Panc1 (cell line): ENCODE results near the gene AKT1. TPM values are rescaled to one million over a fixed set of nuclear protein-coding genes. Genes with fewer than 3 reads are reported as not detected.

Experiments used
- ATAC-seq: fragments of 200-7000 bp; cut with Tn5 transposase; 2 replicates; pipeline ENCODE4 v1.9.1; 2020; ENCODE audit warnings: mild to moderate bottlenecking, moderate library complexity
- BruUV-seq: library from RNA; stranded (reverse); fragments of 400-500 nt; replicated peaks from 2 replicates; lab custom pipeline; 2021; lab: Mats Ljungman, UMichigan
- CTCF ChIA-PET: fragments of 300-600 bp; sonication (Branson Sonifier 250); formaldehyde crosslinking; loops from one replicate; lab custom pipeline; 2022; ENCODE audit warnings: antibody characterized with exemption; lab: Charles Lee
- POLR2A ChIA-PET: fragments of 300-600 bp; sonication (Branson Sonifier 250); formaldehyde crosslinking; loops from one replicate; lab custom pipeline; 2022; ENCODE audit warnings: antibody characterized with exemption; lab: Charles Lee
- DNase-seq: peaks from one replicate; pipeline ENCODE4 v3.0.0-alpha.2; 2010; ENCODE audit warnings: low read depth, low spot score
- H3K27ac ChIP-seq: 2 replicates; pipeline ENCODE4 v1.5.1; 2011; ENCODE audit warnings: mild to moderate bottlenecking, low read length, inconsistent platforms
- H3K27me3 ChIP-seq: fragments of 200-500 bp; sonication (Bioruptor generic); 2 replicates; pipeline ENCODE4 v1.6.0; 2014; ENCODE audit warnings: low read length, inconsistent platforms; ENCODE audit not compliant: control insufficient read depth, insufficient read depth
- H3K36me3 ChIP-seq: fragments of 200-500 bp; sonication (Bioruptor generic); 2 replicates; pipeline ENCODE4 v1.5.1; 2014; ENCODE audit warnings: inconsistent platforms, mild to moderate bottlenecking, low read length, moderate library complexity; ENCODE audit not compliant: control insufficient read depth, insufficient read depth
- H3K4me1 ChIP-seq: 2 replicates; pipeline ENCODE4 v1.5.1; 2011; ENCODE audit warnings: inconsistent platforms, mild to moderate bottlenecking, low read length, moderate library complexity; ENCODE audit not compliant: control insufficient read depth, insufficient read depth
- H3K4me3 ChIP-seq, 2 experiments: 2 replicates each; pipeline ENCODE4 v1.5.1; 2011 to 2012; ENCODE audit warnings: low read depth in 2 of 2, low read length in 2 of 2, mild to moderate bottlenecking in 2 of 2, inconsistent platforms in 1 of 2, moderate library complexity in 1 of 2
- H3K9me3 ChIP-seq: fragments of 200-500 bp; sonication (Bioruptor generic); 2 replicates; pipeline ENCODE4 v1.5.1; 2014; ENCODE audit warnings: low read depth, mild to moderate bottlenecking, inconsistent platforms, low read length, moderate library complexity; ENCODE audit not compliant: control insufficient read depth, insufficient read depth
- CTCF ChIP-seq: fragments of 450-650 bp; IDR thresholded peaks from 2 replicates; pipeline ENCODE4 v1.5.1; 2017; ENCODE audit warnings: mild to moderate bottlenecking
- POLR2AphosphoS5 ChIP-seq: IDR thresholded peaks from 2 replicates; pipeline ENCODE4 v1.6.1; 2012; ENCODE audit warnings: mild to moderate bottlenecking, low read depth, low read length, moderate library complexity
- REST ChIP-seq, 2 experiments: IDR thresholded peaks; 2 replicates each; pipeline ENCODE4 v1.6.1; 2011 to 2012; ENCODE audit warnings: low read depth in 2 of 2, control low read depth in 1 of 2, low read length in 1 of 2, mild to moderate bottlenecking in 1 of 2, moderate library complexity in 1 of 2; ENCODE audit not compliant: insufficient read depth in 1 of 2
- SIN3A ChIP-seq: IDR thresholded peaks from 2 replicates; pipeline ENCODE4 v1.6.1; 2012; ENCODE audit warnings: low read depth, mild to moderate bottlenecking, low read length, moderate library complexity, borderline replicate concordance; ENCODE audit not compliant: insufficient read depth
- TCF7L2 ChIP-seq: IDR thresholded peaks from 2 replicates; pipeline ENCODE4 v1.6.1; 2011; ENCODE audit warnings: mild to moderate bottlenecking, low read depth, low read length, inconsistent platforms
- in situ Hi-C: cut with HindIII; loops from 2 replicates; pipeline ENCODE4 v1.10.0; 2016; ENCODE audit warnings: low sequenced_read_pairs, low pct_unique_long_range_greater_than_20kb
- intact Hi-C: fragments of 100-400 bp; cut with micrococcal nuclease; formaldehyde crosslinking; loops from one replicate; pipeline ENCODE4 v1.10.0; 2022; ENCODE audit not compliant: unreplicated experiment
- total RNA-seq: library from RNA; stranded (reverse); gene quantifications from one replicate; pipeline ENCODE4 v1.2.1, GENCODE V29; 2021; ENCODE audit not compliant: unreplicated experiment

Gene AKT1
- total RNA-seq, 1 experiment from 2014 or later: 175 TPM

- H3K27me3 ChIP-seq: no peaks in the 10 kb centered on the region
- peaks cover 5% of the 10 kb centered on the region for H3K4me1 ChIP-seq
- ChIA-PET POLR2A (no interaction called here), CTCF (no interaction called here)
- no peak for DNase-seq
- TF ChIP-seq SIN3A: no peak
- no peak for TF ChIP-seq POLR2AphosphoS5
- TF ChIP-seq CTCF: no peak
- TF ChIP-seq REST (IDR thresholded peaks at IDR 0.05; ENCODE audit: insufficient read depth in 1 of 2, low read depth in 2 of 2, low read length in 1 of 2): no peak
- TF ChIP-seq TCF7L2: no peak
- no peak overlapping the region for H3K4me3 ChIP-seq
- intact Hi-C loops: no loop called here
- no TSS peak for BruUV-seq
- in situ Hi-C loops: no loop called here
- no peak for ATAC-seq
- H3K36me3 ChIP-seq: no peaks in the 10 kb centered on the region
- no peak overlapping the region for H3K27ac ChIP-seq
- H3K9me3 ChIP-seq: no peaks in the 10 kb centered on the region
These were observed 36.3 kb downstream of the AKT1 start for GRCh38 chr14:104758981-104759969.

- DNase-seq (no peak), ATAC-seq (no peak)
- POLR2A ChIA-PET: interaction anchor here (0.8 kb wide), 1 partner anchor 11 kb away, joined by 4 read pairs; no protein-coding TSS in a partner anchor
- Histone ChIP-seq H3K36me3 (peaks cover 3% of the 10 kb centered on the region; the same call in 1 of the 2 replicates), H3K9me3 (no peaks in the 10 kb centered on the region), H3K27ac (no peak overlapping the region), H3K4me1 (peaks cover 7% of the 10 kb centered on the region), H3K4me3 (no peak overlapping the region), H3K27me3 (no peaks in the 10 kb centered on the region)
- in situ Hi-C loops (no loop called here), intact Hi-C loops (no loop called here)
- no TSS peak for BruUV-seq
- CTCF ChIA-PET: no interaction called here
- TF ChIP-seq POLR2AphosphoS5 (no peak), CTCF (no peak), TCF7L2 (no peak), REST (IDR thresholded peaks at IDR 0.05; ENCODE audit: insufficient read depth in 1 of 2, low read depth in 2 of 2, low read length in 1 of 2) (no peak), SIN3A (no peak)
These were observed 37.7 kb downstream of the AKT1 start for GRCh38 chr14:104757681-104758392.
